Measurements from ENCODE around the gene HIPK3. TPM values are rescaled to one million over a fixed set of nuclear protein-coding genes. Genes with fewer than 3 reads are reported as not detected.

Gene HIPK3
- total RNA-seq, 1 donor from 2014 or later = 78.5 TPM

- no peak overlapping the region for H3K27ac ChIP-seq (ENCODE audit: low read depth, low read length)
- H2AFZ ChIP-seq (ENCODE audit: low read depth, low read length) = no peak overlapping the region
- Mint-ChIP-seq H3K27ac (ENCODE audit: unreplicated experiment) (no peak overlapping the region), H3K4me3 (ENCODE audit: unreplicated experiment) (no peak overlapping the region), H3K9me3 (ENCODE audit: unreplicated experiment) (no peaks in the 10 kb centered on the region), H3K4me1 (ENCODE audit: low read depth, unreplicated experiment) (no peaks in the 10 kb centered on the region), H3K27me3 (ENCODE audit: low read depth, unreplicated experiment) (no peaks in the 10 kb centered on the region), H3K36me3 (ENCODE audit: low read depth, unreplicated experiment) (peaks cover 4% of the 10 kb centered on the region)
- H3K79me2 ChIP-seq (ENCODE audit: insufficient read depth, low read length) = peaks cover 68% of the 10 kb centered on the region
- no peaks in the 10 kb centered on the region for H3K4me1 ChIP-seq (ENCODE audit: insufficient read depth, low read length)
- no peak for DNase-seq (ENCODE audit: low read depth)
- H3K4me3 ChIP-seq (ENCODE audit: insufficient read depth, low read depth, low read length) = no peak overlapping the region
- TF ChIP-seq EZH2 (IDR thresholded peaks at IDR 0.05; ENCODE audit: insufficient read depth, low read length) = no peak
- TF ChIP-seq CTCF (IDR thresholded peaks at IDR 0.05; ENCODE audit: insufficient read depth, low read depth, low read length) = no peak
- H3K36me3 ChIP-seq (ENCODE audit: insufficient read depth, low read length) = no peaks in the 10 kb centered on the region
- peaks cover 35% of the 10 kb centered on the region for H4K20me1 ChIP-seq (ENCODE audit: insufficient read depth, low read length)
- H3K27me3 ChIP-seq (ENCODE audit: insufficient read depth, low read length) = no peaks in the 10 kb centered on the region
- no peaks in the 10 kb centered on the region for H3K9me3 ChIP-seq (ENCODE audit: insufficient read depth, low read depth, low read length)
- H3K4me2 ChIP-seq (ENCODE audit: low read length) = no peak overlapping the region
- H3K9ac ChIP-seq (ENCODE audit: low read length) = no peak overlapping the region
- FAIRE-seq = no peak
These were observed 142.2 kb downstream of the HIPK3 start for GRCh38 chr11:33399421-33399820.

- Histone ChIP-seq H3K4me3 (ENCODE audit: insufficient read depth, low read depth, low read length) (no peak overlapping the region), H2AFZ (ENCODE audit: low read depth, low read length) (no peak overlapping the region), H3K9me3 (ENCODE audit: insufficient read depth, low read depth, low read length) (no peaks in the 10 kb centered on the region), H3K36me3 (ENCODE audit: insufficient read depth, low read length) (no peaks in the 10 kb centered on the region), H3K4me1 (ENCODE audit: insufficient read depth, low read length) (no peaks in the 10 kb centered on the region), H3K9ac (ENCODE audit: low read length) (no peak overlapping the region), H3K4me2 (ENCODE audit: low read length) (no peak overlapping the region), H3K27ac (ENCODE audit: low read depth, low read length) (no peak overlapping the region), H3K27me3 (ENCODE audit: insufficient read depth, low read length) (no peaks in the 10 kb centered on the region), H3K79me2 (ENCODE audit: insufficient read depth, low read length) (peaks cover 66% of the 10 kb centered on the region), H4K20me1 (ENCODE audit: insufficient read depth, low read length) (peaks cover 36% of the 10 kb centered on the region)
- H3K4me3 Mint-ChIP-seq (ENCODE audit: unreplicated experiment) = no peak overlapping the region
- no peaks in the 10 kb centered on the region for H3K9me3 Mint-ChIP-seq (ENCODE audit: unreplicated experiment)
- H3K27ac Mint-ChIP-seq (ENCODE audit: unreplicated experiment) = no peak overlapping the region
- FAIRE-seq (no peak), DNase-seq (ENCODE audit: low read depth) (no peak)
- H3K27me3 Mint-ChIP-seq (ENCODE audit: low read depth, unreplicated experiment) = no peaks in the 10 kb centered on the region
- peaks cover 4% of the 10 kb centered on the region for H3K36me3 Mint-ChIP-seq (ENCODE audit: low read depth, unreplicated experiment)
- H3K4me1 Mint-ChIP-seq (ENCODE audit: low read depth, unreplicated experiment) = no peaks in the 10 kb centered on the region
- TF ChIP-seq CTCF (IDR thresholded peaks at IDR 0.05; ENCODE audit: insufficient read depth, low read depth, low read length) (no peak), EZH2 (IDR thresholded peaks at IDR 0.05; ENCODE audit: insufficient read depth, low read length) (no peak)
These were observed 144.9 kb downstream of the HIPK3 start for GRCh38 chr11:33402066-33402465.

GRCh38 chr11:33403344-33403743 is 146.2 kb downstream of the HIPK3 start:
- Histone ChIP-seq H3K9ac (ENCODE audit: low read length) (no peak overlapping the region), H3K79me2 (ENCODE audit: insufficient read depth, low read length) (peaks cover 74% of the 10 kb centered on the region), H4K20me1 (ENCODE audit: insufficient read depth, low read length) (peaks cover 41% of the 10 kb centered on the region), H3K27ac (ENCODE audit: low read depth, low read length) (no peak overlapping the region), H3K36me3 (ENCODE audit: insufficient read depth, low read length) (no peaks in the 10 kb centered on the region), H2AFZ (ENCODE audit: low read depth, low read length) (no peak overlapping the region), H3K9me3 (ENCODE audit: insufficient read depth, low read depth, low read length) (no peaks in the 10 kb centered on the region), H3K27me3 (ENCODE audit: insufficient read depth, low read length) (no peaks in the 10 kb centered on the region), H3K4me3 (ENCODE audit: insufficient read depth, low read depth, low read length) (no peak overlapping the region), H3K4me2 (ENCODE audit: low read length) (no peak overlapping the region), H3K4me1 (ENCODE audit: insufficient read depth, low read length) (no peaks in the 10 kb centered on the region)
- FAIRE-seq (no peak), DNase-seq (ENCODE audit: low read depth) (no peak)
- H3K4me1 Mint-ChIP-seq (ENCODE audit: low read depth, unreplicated experiment) = no peaks in the 10 kb centered on the region
- no peaks in the 10 kb centered on the region for H3K27me3 Mint-ChIP-seq (ENCODE audit: low read depth, unreplicated experiment)
- no peak for TF ChIP-seq EZH2 (IDR thresholded peaks at IDR 0.05; ENCODE audit: insufficient read depth, low read length)
- TF ChIP-seq CTCF (IDR thresholded peaks at IDR 0.05; ENCODE audit: insufficient read depth, low read depth, low read length) = no peak
- H3K36me3 Mint-ChIP-seq (ENCODE audit: low read depth, unreplicated experiment) = peaks cover 4% of the 10 kb centered on the region
- H3K27ac Mint-ChIP-seq (ENCODE audit: unreplicated experiment) = no peak overlapping the region
- no peak overlapping the region for H3K4me3 Mint-ChIP-seq (ENCODE audit: unreplicated experiment)
- peaks cover 3% of the 10 kb centered on the region for H3K9me3 Mint-ChIP-seq (ENCODE audit: unreplicated experiment)
